Measurements from ENCODE around the gene HSBP1L1. TPM values are rescaled to one million over a fixed set of nuclear protein-coding genes. Genes with fewer than 3 reads are reported as not detected.

The HSBP1L1 gene
- total RNA-seq, 3 donors from 2014 or later: 24.6 to 42.1 (median 38.3) TPM

DNA sequence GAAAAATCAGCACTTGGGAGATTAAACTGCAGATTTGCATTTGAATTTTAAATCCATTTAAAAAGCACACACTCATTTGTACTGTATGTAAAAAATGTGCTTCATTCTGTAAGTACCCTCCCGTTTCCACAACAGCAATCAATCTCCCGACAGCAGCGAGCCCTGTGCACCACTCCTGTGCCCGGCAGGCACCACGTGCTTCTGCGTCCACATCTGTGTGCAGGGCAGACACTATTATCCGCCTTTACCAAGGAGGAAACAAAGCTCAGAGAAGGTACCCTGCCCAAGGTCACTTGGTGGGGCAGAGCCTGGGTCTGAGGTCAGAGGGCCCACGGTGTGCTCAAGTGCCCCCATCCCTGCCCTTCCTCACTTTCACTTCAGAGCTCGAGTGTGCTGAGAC, 7.5 kb downstream of the HSBP1L1 start:
- no peak for TF ChIP-seq CTCF (IDR thresholded peaks at IDR 0.05)
- TF ChIP-seq POLR2AphosphoS5 (IDR thresholded peaks at IDR 0.05): no peak
- no peak for TF ChIP-seq POLR2A (IDR thresholded peaks at IDR 0.05)
- no peaks in the 10 kb centered on the region for H3K4me1 ChIP-seq
- H3K27me3 ChIP-seq: no peaks in the 10 kb centered on the region
- peaks cover 4% of the 10 kb centered on the region for H3K36me3 ChIP-seq
- H3K4me3 ChIP-seq: no peak overlapping the region
- no peak overlapping the region for H3K27ac ChIP-seq
- H3K9me3 ChIP-seq: no peaks in the 10 kb centered on the region
- intact Hi-C loops (cut with DNase I; ENCODE audit: low total_unique reads): no loop called here
- no peak for DNase-seq (ENCODE audit: low spot score in 2 of 2)

DNA sequence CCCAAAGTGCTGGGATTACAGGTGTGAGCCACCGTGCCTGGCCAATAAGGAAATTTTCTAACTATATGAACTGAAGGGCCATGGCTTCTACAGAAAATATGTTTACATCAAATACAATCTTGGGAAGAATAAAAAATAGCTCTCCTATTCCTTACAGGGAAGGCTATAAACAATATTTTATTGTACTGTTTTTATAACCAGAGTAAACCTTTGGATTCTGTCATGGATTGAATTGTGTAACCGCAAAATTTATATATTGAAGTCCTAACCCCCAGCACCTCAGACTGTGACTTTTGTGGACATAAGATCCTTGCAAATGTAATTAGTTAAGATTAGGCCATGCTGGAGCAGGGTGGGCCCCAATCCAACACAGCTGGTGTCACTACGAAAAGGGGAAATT, 8.3 kb downstream of the HSBP1L1 start:
- Histone ChIP-seq H3K27me3 (no peaks in the 10 kb centered on the region), H3K4me3 (no peak overlapping the region), H3K27ac (no peak overlapping the region), H3K9me3 (no peaks in the 10 kb centered on the region), H3K4me1 (no peaks in the 10 kb centered on the region), H3K36me3 (peaks cover 4% of the 10 kb centered on the region)
- DNase-seq (ENCODE audit: low spot score in 2 of 2): no peak
- TF ChIP-seq POLR2A (IDR thresholded peaks at IDR 0.05) (no peak), POLR2AphosphoS5 (IDR thresholded peaks at IDR 0.05) (no peak), CTCF (IDR thresholded peaks at IDR 0.05) (no peak)
- intact Hi-C loops (cut with DNase I; ENCODE audit: low total_unique reads): no loop called here

GRCh38 chr18:79973517-79973916, 9.1 kb downstream of the HSBP1L1 start:
- Histone ChIP-seq H3K9me3 (no peaks in the 10 kb centered on the region), H3K27ac (no peak overlapping the region), H3K36me3 (peaks cover 4% of the 10 kb centered on the region), H3K4me1 (no peaks in the 10 kb centered on the region), H3K27me3 (no peaks in the 10 kb centered on the region), H3K4me3 (no peak overlapping the region)
- DNase-seq (ENCODE audit: low spot score in 2 of 2): no peak
- TF ChIP-seq CTCF (IDR thresholded peaks at IDR 0.05) (no peak), POLR2A (IDR thresholded peaks at IDR 0.05) (no peak), POLR2AphosphoS5 (IDR thresholded peaks at IDR 0.05) (no peak)
- intact Hi-C loops (cut with DNase I; ENCODE audit: low total_unique reads): no loop called here

DNA sequence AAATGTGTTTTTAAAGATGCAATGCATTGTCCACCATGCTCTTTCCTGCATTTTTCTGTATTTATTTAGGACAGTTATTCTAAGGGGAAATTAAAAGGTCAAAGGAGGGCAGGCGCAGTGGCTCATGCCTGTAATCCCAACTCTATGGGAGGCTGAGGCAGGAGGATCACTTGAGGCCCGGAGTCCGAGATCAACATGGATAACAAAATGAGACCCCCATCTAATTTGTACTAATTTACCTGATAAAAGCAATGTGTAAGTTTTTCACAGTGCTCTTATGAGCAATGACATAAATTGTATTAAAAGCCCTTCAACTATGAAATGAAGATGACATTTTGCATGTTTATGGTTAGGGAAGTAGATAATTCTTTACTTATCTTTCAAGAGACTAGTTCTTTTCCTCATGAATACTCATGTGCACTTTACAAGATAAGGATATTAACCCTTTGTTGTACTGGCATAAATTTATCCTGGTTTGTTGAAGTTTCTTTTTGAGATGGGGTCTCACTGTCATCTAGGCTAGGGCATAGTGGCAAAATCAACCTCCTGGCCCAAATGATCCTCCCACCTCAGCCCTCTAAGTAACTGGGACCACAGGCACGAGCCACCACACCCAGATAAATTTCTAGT, 9.7 kb downstream of the HSBP1L1 start:
- intact Hi-C loops (cut with DNase I; ENCODE audit: low total_unique reads): no loop called here
- no peak for DNase-seq (ENCODE audit: low spot score in 2 of 2)
- H3K4me1 ChIP-seq: no peaks in the 10 kb centered on the region
- TF ChIP-seq CTCF (IDR thresholded peaks at IDR 0.05) (no peak), POLR2A (IDR thresholded peaks at IDR 0.05) (no peak), POLR2AphosphoS5 (IDR thresholded peaks at IDR 0.05) (no peak)
- peaks cover 4% of the 10 kb centered on the region for H3K36me3 ChIP-seq
- no peak overlapping the region for H3K4me3 ChIP-seq
- H3K27me3 ChIP-seq: no peaks in the 10 kb centered on the region
- H3K9me3 ChIP-seq: no peaks in the 10 kb centered on the region
- H3K27ac ChIP-seq: no peak overlapping the region

GRCh38 chr18:79975043-79975442, 10.6 kb downstream of the HSBP1L1 start:
- Histone ChIP-seq H3K9me3 (no peaks in the 10 kb centered on the region), H3K36me3 (peaks cover 4% of the 10 kb centered on the region), H3K27ac (no peak overlapping the region), H3K4me1 (no peaks in the 10 kb centered on the region), H3K27me3 (no peaks in the 10 kb centered on the region), H3K4me3 (no peak overlapping the region)
- intact Hi-C loops (cut with DNase I; ENCODE audit: low total_unique reads): no loop called here
- no peak for TF ChIP-seq CTCF (IDR thresholded peaks at IDR 0.05)
- TF ChIP-seq POLR2A (IDR thresholded peaks at IDR 0.05): no peak
- no peak for TF ChIP-seq POLR2AphosphoS5 (IDR thresholded peaks at IDR 0.05)
- DNase-seq (ENCODE audit: low spot score in 2 of 2): no peak

Data from breast epithelium (tissue), 4 donors.